Measurements from ENCODE around the gene COG1. TPM values are rescaled to one million over a fixed set of nuclear protein-coding genes. Genes with fewer than 3 reads are reported as not detected.

Gene COG1
- total RNA-seq, 4 donors from 2014 or later, result 48.3 to 83.3 (median 62.9) TPM

DNA sequence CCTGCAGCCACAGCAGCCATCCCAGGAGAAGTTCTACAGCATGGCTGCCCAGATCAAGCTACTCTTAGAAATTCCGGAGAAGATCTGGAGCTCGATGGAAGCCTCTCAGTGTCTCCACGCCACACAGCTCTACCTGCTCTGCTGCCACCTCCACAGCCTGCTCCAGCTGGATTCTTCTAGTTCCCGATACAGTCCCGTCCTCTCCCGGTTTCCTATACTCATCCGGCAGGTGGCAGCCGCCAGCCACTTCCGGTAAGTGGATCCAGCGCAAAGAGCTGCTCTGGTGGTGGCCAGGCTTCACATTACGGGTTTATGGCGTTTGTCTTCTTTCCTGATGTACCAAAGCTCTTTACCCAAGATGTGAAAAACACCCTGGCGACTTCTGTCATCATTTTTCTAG lies 3.6 kb downstream of the COG1 start:
- no peaks in the 10 kb centered on the region for H3K27me3 ChIP-seq
- no peaks in the 10 kb centered on the region for H3K9me3 ChIP-seq
- peaks cover 0 to 5% (median 4%) of the 10 kb centered on the region in 4 donors for H3K4me1 ChIP-seq
- no peak for TF ChIP-seq POLR2A (IDR thresholded peaks at IDR 0.05)
- TF ChIP-seq, protein P1, sequence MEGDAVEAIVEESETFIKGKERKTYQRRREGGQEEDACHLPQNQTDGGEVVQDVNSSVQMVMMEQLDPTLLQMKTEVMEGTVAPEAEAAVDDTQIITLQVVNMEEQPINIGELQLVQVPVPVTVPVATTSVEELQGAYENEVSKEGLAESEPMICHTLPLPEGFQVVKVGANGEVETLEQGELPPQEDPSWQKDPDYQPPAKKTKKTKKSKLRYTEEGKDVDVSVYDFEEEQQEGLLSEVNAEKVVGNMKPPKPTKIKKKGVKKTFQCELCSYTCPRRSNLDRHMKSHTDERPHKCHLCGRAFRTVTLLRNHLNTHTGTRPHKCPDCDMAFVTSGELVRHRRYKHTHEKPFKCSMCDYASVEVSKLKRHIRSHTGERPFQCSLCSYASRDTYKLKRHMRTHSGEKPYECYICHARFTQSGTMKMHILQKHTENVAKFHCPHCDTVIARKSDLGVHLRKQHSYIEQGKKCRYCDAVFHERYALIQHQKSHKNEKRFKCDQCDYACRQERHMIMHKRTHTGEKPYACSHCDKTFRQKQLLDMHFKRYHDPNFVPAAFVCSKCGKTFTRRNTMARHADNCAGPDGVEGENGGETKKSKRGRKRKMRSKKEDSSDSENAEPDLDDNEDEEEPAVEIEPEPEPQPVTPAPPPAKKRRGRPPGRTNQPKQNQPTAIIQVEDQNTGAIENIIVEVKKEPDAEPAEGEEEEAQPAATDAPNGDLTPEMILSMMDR (IDR thresholded peaks at IDR 0.05), result peak in 4 of 6 experiments; percentile 20 to 59 (median 52)
- H3K4me3 ChIP-seq, result no peak overlapping the region
- peak in 2 of 3 donors; percentile 80 to 81 for DNase-seq
- peaks cover 0 to 53% (median 0%) of the 10 kb centered on the region in 3 donors for H3K36me3 ChIP-seq
- peak overlapping the region in 1 of 4 donors; percentile 6 for H3K27ac ChIP-seq

- Histone ChIP-seq H3K27me3 (no peaks in the 10 kb centered on the region), H3K27ac (no peak overlapping the region), H3K4me1 (peaks cover 0 to 5% (median 3%) of the 10 kb centered on the region in 4 donors), H3K4me3 (no peak overlapping the region), H3K9me3 (no peaks in the 10 kb centered on the region), H3K36me3 (peaks cover 0 to 60% (median 0%) of the 10 kb centered on the region in 3 donors)
- TF ChIP-seq, protein P1 (IDR thresholded peaks at IDR 0.05), result no peak
- no peak for TF ChIP-seq POLR2A (IDR thresholded peaks at IDR 0.05)
- peak in 1 of 3 donors; percentile 21 for DNase-seq
Measured at GRCh38 chr17:73197161-73197560, 4.3 kb downstream of the COG1 start.

DNA sequence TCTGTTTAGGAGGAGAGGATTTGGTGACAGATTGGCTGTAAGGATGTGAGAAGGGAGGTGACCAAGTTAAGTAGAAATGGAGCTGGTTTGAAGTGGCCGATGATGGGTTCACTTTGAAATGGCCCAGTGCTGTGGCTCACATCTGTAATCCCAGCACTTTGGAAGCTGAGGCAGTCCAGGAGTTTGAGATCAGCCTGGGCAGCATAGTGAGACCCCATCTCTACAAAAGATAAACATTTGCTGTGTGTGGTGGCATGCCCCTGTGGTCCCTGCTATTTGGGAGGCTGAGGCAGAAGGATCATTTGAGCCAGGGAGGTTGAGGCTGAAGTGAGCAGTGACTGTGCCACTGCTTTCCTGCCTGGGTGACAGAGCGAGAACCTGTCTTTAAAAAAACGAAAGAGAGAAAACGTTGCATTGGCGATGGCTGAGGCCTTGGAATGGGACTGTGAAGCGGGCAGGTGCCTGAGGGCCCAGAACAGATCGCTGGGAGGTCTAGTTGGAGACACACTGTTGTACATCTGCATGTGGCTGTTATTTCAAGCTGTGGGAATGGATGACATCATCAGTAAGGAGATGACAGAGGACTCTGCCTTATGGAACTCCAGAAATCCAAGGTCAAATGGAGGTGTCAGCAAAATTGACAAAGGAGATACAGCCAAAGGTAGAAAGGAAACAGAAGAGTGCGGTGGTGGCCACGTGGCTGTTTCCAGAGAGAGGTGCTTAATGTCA lies 5.5 kb downstream of the COG1 start:
- TF ChIP-seq, protein P1 (IDR thresholded peaks at IDR 0.05), result no peak
- no peak for TF ChIP-seq POLR2A (IDR thresholded peaks at IDR 0.05)
- DNase-seq, result peak in 1 of 3 donors; percentile 35
- peaks cover 0 to 67% (median 0%) of the 10 kb centered on the region in 3 donors for H3K36me3 ChIP-seq
- no peak overlapping the region for H3K4me3 ChIP-seq
- H3K27ac ChIP-seq, result no peak overlapping the region
- H3K9me3 ChIP-seq, result no peaks in the 10 kb centered on the region
- H3K27me3 ChIP-seq, result no peaks in the 10 kb centered on the region
- peaks cover 0 to 17% (median 5%) of the 10 kb centered on the region in 4 donors for H3K4me1 ChIP-seq

GRCh38 chr17:73198930-73199260 lies 6.0 kb downstream of the COG1 start:
- H3K27me3 ChIP-seq, result no peaks in the 10 kb centered on the region
- DNase-seq, result peak in 1 of 3 donors; percentile 29
- H3K27ac ChIP-seq, result no peak overlapping the region
- no peak overlapping the region for H3K4me3 ChIP-seq
- TF ChIP-seq, protein P1 (IDR thresholded peaks at IDR 0.05), result no peak
- TF ChIP-seq POLR2A (IDR thresholded peaks at IDR 0.05), result no peak
- peaks cover 0 to 71% (median 0%) of the 10 kb centered on the region in 3 donors for H3K36me3 ChIP-seq
- peaks cover 0 to 18% (median 3%) of the 10 kb centered on the region in 4 donors for H3K4me1 ChIP-seq
- no peaks in the 10 kb centered on the region for H3K9me3 ChIP-seq

GRCh38 chr17:73199751-73200317 lies 7.0 kb downstream of the COG1 start:
- Histone ChIP-seq H3K9me3 (no peaks in the 10 kb centered on the region), H3K4me3 (no peak overlapping the region), H3K27ac (no peak overlapping the region), H3K27me3 (no peaks in the 10 kb centered on the region), H3K36me3 (peaks cover 0 to 80% (median 0%) of the 10 kb centered on the region in 3 donors), H3K4me1 (peaks cover 0 to 20% (median 3%) of the 10 kb centered on the region in 4 donors)
- peak in 1 of 3 donors; percentile 19 for DNase-seq
- TF ChIP-seq, protein P1 (IDR thresholded peaks at IDR 0.05), result no peak
- TF ChIP-seq POLR2A (IDR thresholded peaks at IDR 0.05), result no peak
